Measurements from ENCODE around the gene ARV1.

Gene ARV1

GRCh38 chr1:230978491-230979388 is at the start of gene ARV1, which contains the start of gene TTC13:
Gene ARV1, plus strand, starts transcription at chr1:230979094. Its CDS starts 12 bp downstream, at chr1:230979106.
Gene TTC13, minus strand, starts transcription at chr1:230978861. Its CDS starts 31 bp downstream, at chr1:230978830.
- DNase-seq = peak; percentile 97
- Mint-ChIP-seq H3K36me3 (ENCODE audit: low read depth) (no peaks in the 10 kb centered on the region), H3K27ac (peak within 1 kb of the TSS; percentile 79), H3K9me3 (no peaks in the 10 kb centered on the region), H3K4me1 (peaks cover 13% of the 10 kb centered on the region), H3K27me3 (ENCODE audit: low read depth, poor library complexity) (peaks cover 7% of the 10 kb centered on the region), H3K4me3 (peak within 1 kb of the TSS; percentile 89)
- TF ChIP-seq CTCF (IDR thresholded peaks at IDR 0.05) = no peak

DNA sequence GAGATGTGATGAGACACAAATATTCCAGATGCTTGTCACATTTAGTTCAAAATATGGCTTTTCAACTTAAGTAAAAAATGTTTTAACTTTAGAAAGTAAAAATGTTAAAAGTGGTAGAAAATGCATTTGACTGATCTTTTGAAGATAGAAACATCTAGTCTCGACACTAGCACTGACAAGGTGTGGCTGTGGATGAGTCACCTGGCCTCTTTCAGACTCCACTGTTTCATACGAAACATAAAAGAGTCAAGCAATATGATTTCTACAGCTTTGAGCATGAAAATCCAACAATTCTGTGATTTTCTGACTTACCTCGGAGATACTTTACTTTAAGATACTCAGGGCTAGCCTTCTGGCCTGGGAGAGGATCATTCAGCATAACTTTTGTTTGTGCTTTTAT is 47.9 kb upstream of the ARV1 start:
- Mint-ChIP-seq H3K4me1 (no peaks in the 10 kb centered on the region), H3K27ac (no peak overlapping the region), H3K9me3 (no peaks in the 10 kb centered on the region), H3K4me3 (no peak overlapping the region), H3K27me3 (ENCODE audit: low read depth, poor library complexity) (no peaks in the 10 kb centered on the region), H3K36me3 (ENCODE audit: low read depth) (peaks cover 22% of the 10 kb centered on the region)
- DNase-seq = no peak
- no peak for TF ChIP-seq CTCF (IDR thresholded peaks at IDR 0.05)

DNA sequence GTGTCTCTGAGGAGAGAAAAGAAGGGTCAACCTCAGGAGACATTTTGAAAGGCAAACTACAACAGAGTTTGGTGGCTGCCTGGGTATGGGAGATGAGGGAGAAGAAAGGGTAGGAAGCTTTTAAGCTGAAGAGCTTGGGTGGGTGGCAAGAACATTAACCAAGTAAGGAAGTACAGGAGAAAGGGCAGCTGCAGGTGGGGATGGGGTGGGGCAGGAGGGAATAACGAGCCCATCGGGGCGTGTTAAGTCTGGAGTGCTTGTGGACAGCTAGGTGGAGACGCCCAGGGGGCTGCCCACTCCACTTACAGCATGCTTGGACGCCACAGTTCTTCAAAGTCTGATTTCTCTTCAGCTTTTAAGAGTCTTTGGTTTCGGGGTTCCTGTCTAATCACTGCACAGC is 43.0 kb upstream of the ARV1 start:
- no peak for TF ChIP-seq CTCF (IDR thresholded peaks at IDR 0.05)
- Mint-ChIP-seq H3K4me1 (no peaks in the 10 kb centered on the region), H3K36me3 (ENCODE audit: low read depth) (no peaks in the 10 kb centered on the region), H3K27me3 (ENCODE audit: low read depth, poor library complexity) (peaks cover 6% of the 10 kb centered on the region), H3K27ac (no peak overlapping the region), H3K9me3 (no peaks in the 10 kb centered on the region), H3K4me3 (no peak overlapping the region)
- DNase-seq = no peak

DNA sequence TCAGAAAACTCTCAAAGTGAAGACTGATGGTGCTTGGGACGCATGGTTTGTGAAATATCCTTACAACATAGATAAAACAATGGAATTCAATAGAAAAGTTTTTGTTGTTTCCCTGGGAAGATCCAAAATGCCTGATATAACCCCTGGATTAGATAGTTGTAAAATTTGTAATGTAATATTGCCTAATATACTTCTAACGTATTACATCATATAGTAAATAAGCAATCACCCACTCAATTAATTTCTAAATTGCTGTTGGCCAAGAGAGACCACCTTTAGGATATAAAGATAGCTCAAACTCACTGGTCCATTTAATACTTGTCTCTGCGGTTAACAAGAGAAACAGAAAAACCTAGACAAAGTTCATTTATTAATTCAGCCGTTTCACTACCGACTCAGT is 42.4 kb upstream of the ARV1 start:
- H3K4me3 Mint-ChIP-seq = no peak overlapping the region
- TF ChIP-seq CTCF (IDR thresholded peaks at IDR 0.05) = no peak
- no peak overlapping the region for H3K27ac Mint-ChIP-seq
- DNase-seq = no peak
- peaks cover 6% of the 10 kb centered on the region for H3K27me3 Mint-ChIP-seq (ENCODE audit: low read depth, poor library complexity)
- H3K36me3 Mint-ChIP-seq (ENCODE audit: low read depth) = no peaks in the 10 kb centered on the region
- no peaks in the 10 kb centered on the region for H3K4me1 Mint-ChIP-seq
- H3K9me3 Mint-ChIP-seq = no peaks in the 10 kb centered on the region

DNA sequence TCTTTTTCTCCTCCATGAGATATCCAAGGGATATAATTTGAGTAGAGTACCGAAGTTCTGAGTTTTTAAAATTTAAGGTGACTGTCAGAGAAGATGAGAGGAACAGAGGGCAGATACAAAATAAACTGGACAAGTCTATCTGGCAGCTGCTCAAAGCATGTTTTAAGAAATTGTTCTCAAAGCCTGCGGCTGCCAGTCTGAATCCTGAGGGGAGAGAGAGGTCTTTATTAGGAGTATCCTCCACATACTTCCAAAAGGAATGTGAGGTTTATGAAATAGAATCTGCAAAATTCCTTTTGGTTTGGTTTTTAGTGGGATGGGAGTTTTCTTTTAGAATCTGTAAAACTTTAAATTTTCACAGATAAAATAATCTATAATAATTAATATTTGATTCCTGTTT is 41.5 kb upstream of the ARV1 start:
- Mint-ChIP-seq H3K27ac (no peak overlapping the region), H3K9me3 (no peaks in the 10 kb centered on the region), H3K4me1 (no peaks in the 10 kb centered on the region), H3K36me3 (ENCODE audit: low read depth) (no peaks in the 10 kb centered on the region), H3K4me3 (no peak overlapping the region), H3K27me3 (ENCODE audit: low read depth, poor library complexity) (peaks cover 6% of the 10 kb centered on the region)
- DNase-seq = no peak
- no peak for TF ChIP-seq CTCF (IDR thresholded peaks at IDR 0.05)

DNA sequence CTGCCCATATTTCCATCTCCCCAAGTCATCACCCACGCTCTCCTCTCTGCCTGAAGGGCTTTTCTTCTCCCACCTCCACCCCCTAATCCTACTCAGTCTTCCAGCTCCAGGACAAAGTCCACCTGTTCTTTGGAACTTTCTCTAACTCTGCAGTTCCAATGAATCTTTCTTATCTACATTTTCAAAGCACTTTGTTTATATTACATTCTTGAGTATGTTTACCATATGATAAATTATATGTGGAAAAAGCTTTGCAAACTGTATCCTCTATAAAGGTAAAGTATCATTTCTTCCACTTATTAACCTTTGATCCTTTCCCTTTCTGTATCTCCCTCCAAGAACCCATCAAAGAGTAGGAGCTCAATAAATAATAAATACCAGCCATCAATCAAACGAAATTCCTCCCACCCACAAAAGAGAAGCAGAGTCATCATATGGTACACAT is 39.9 kb upstream of the ARV1 start:
- H3K9me3 Mint-ChIP-seq = no peaks in the 10 kb centered on the region
- H3K4me1 Mint-ChIP-seq = no peaks in the 10 kb centered on the region
- no peak overlapping the region for H3K4me3 Mint-ChIP-seq
- peaks cover 6% of the 10 kb centered on the region for H3K27me3 Mint-ChIP-seq (ENCODE audit: low read depth, poor library complexity)
- no peak for DNase-seq
- no peak overlapping the region for H3K27ac Mint-ChIP-seq
- no peak for TF ChIP-seq CTCF (IDR thresholded peaks at IDR 0.05)
- H3K36me3 Mint-ChIP-seq (ENCODE audit: low read depth) = no peaks in the 10 kb centered on the region

Measured in nephron progenitor cell (in vitro differentiated cells).